ENCODE measurements around the gene THSD4. TPM values are rescaled to one million over a fixed set of nuclear protein-coding genes. Genes with fewer than 3 reads are reported as not detected.
"Not testable (repeated sequence)": the region's sequence is repeated elsewhere in the genome, so short reads cannot be mapped to it uniquely, and the experiment has no call there.

THSD4 gene
- polyA plus RNA-seq, 10 donors, result 17.7 to 40.4 (median 25.8) TPM

GRCh38 chr15:71424765-71425164 is 309.5 kb downstream of the THSD4 start:
- DNase-seq, result no peak

- DNase-seq, result no peak
Measured at GRCh38 chr15:71425388-71425787, 310.1 kb downstream of the THSD4 start.

- no peak for DNase-seq
Measured at GRCh38 chr15:71426792-71427191, 311.5 kb downstream of the THSD4 start.

GRCh38 chr15:71430782-71431181 is 315.5 kb downstream of the THSD4 start:
- no peak for DNase-seq

GRCh38 chr15:71431343-71432336 is 316.4 kb downstream of the THSD4 start:
- DNase-seq, result no peak

GRCh38 chr15:71433402-71433801 is 318.1 kb downstream of the THSD4 start:
- no peak for DNase-seq

- no peak for DNase-seq
Measured at GRCh38 chr15:71434774-71435173, 319.5 kb downstream of the THSD4 start.

- DNase-seq, result no peak
Measured at GRCh38 chr15:71435552-71435951, 320.3 kb downstream of the THSD4 start.

GRCh38 chr15:71436854-71437253 is 321.6 kb downstream of the THSD4 start:
- no peak for DNase-seq

GRCh38 chr15:71437404-71437803 is 322.1 kb downstream of the THSD4 start:
- no peak for DNase-seq

- no peak for DNase-seq
Measured at GRCh38 chr15:71437919-71438318, 322.6 kb downstream of the THSD4 start.

- not testable (repeated sequence) for DNase-seq
Measured at GRCh38 chr15:71439478-71439877, 324.2 kb downstream of the THSD4 start.

GRCh38 chr15:71440489-71441110 is 325.3 kb downstream of the THSD4 start:
- DNase-seq, result peak; percentile 47 to 81 (median 59)

GRCh38 chr15:71443538-71443937 is 328.3 kb downstream of the THSD4 start:
- peak; percentile 29 to 72 (median 54) for DNase-seq

GRCh38 chr15:71444032-71444810 is 328.9 kb downstream of the THSD4 start:
- no peak for DNase-seq

- no peak for DNase-seq
Measured at GRCh38 chr15:71444866-71445590, 329.8 kb downstream of the THSD4 start.

- no peak for DNase-seq
Measured at GRCh38 chr15:71447328-71448250, 332.3 kb downstream of the THSD4 start.

- DNase-seq, result peak; percentile 60 to 80 (median 64)
Measured at GRCh38 chr15:71448688-71449114, 333.4 kb downstream of the THSD4 start.

- no peak for DNase-seq
Measured at GRCh38 chr15:71449363-71449762, 334.1 kb downstream of the THSD4 start.

GRCh38 chr15:71449956-71450355 is 334.7 kb downstream of the THSD4 start:
- DNase-seq, result no peak
